GM21717 (cell line): ENCODE data around the gene ZNF778.
"Not testable (repeated sequence)": the region's sequence is repeated elsewhere in the genome, so short reads cannot be mapped to it uniquely, and the experiment has no call there.

Source experiments
- ATAC-seq: cut with Tn5 transposase; IDR thresholded peaks from one replicate; pipeline ENCODE4 v1.9.1; 2021; ENCODE audit warnings: mild to moderate bottlenecking, moderate library complexity; ENCODE audit not compliant: unreplicated experiment

The ZNF778 gene

GRCh38 chr16:89248196-89248982 is 30.9 kb downstream of the ZNF778 start:
- ATAC-seq = no peak

GRCh38 chr16:89253548-89254287 is 36.2 kb downstream of the ZNF778 start:
- no peak for ATAC-seq

- ATAC-seq = no peak
Observed at GRCh38 chr16:89256651-89257254, 39.2 kb downstream of the ZNF778 start.

GRCh38 chr16:89257281-89257731 is 39.8 kb downstream of the ZNF778 start:
- no peak for ATAC-seq

GRCh38 chr16:89257757-89258465 is 40.4 kb downstream of the ZNF778 start:
- no peak for ATAC-seq

GRCh38 chr16:89259901-89260300 is 42.4 kb downstream of the ZNF778 start:
- ATAC-seq = not testable (repeated sequence)

- no peak for ATAC-seq
Observed at GRCh38 chr16:89261691-89262563, 44.4 kb downstream of the ZNF778 start.

GRCh38 chr16:89264800-89265550 is 47.5 kb downstream of the ZNF778 start:
- no peak for ATAC-seq

GRCh38 chr16:89265647-89266046 is 48.1 kb downstream of the ZNF778 start:
- ATAC-seq = no peak

GRCh38 chr16:89266521-89267134 is 49.1 kb downstream of the ZNF778 start:
- no peak for ATAC-seq

GRCh38 chr16:89267746-89268145 is 50.2 kb downstream of the ZNF778 start:
- not testable (repeated sequence) for ATAC-seq

- no peak for ATAC-seq
Observed at GRCh38 chr16:89268585-89268984, 51.1 kb downstream of the ZNF778 start.

GRCh38 chr16:89268987-89269735 is 51.7 kb downstream of the ZNF778 start:
- ATAC-seq = no peak

GRCh38 chr16:89269805-89270665 is 52.5 kb downstream of the ZNF778 start:
- ATAC-seq = no peak

- ATAC-seq = no peak
Observed at GRCh38 chr16:89270666-89271345, 53.3 kb downstream of the ZNF778 start.

GRCh38 chr16:89272631-89273030 is 55.1 kb downstream of the ZNF778 start:
- no peak for ATAC-seq
